GM23338 (cell line): ENCODE data around the gene SMYD3. TPM values are rescaled to one million over a fixed set of nuclear protein-coding genes. Genes with fewer than 3 reads are reported as not detected.

Source experiments
- ATAC-seq: fragments of 200-7000 bp; cut with Tn5 transposase; 3 replicates; pipeline ENCODE4 v1.9.1; 2020
- DNase-seq: peaks from one replicate; pipeline ENCODE4 v3.0.0-alpha.2; 2015; ENCODE audit warnings: low spot score
- H2AFZ ChIP-seq: fragments of 200-600 bp; sonication (generic); 2 replicates; pipeline ENCODE4 v1.8.0; 2016; ENCODE audit warnings: antibody characterized with exemption, mild to moderate bottlenecking, moderate library complexity
- H3F3A ChIP-seq: fragments of 200-600 bp; sonication (generic); replicated peaks from 2 replicates; pipeline ENCODE4 v1.8.0; 2017; ENCODE audit warnings: antibody characterized with exemption, mixed run types, low read depth
- H3K27ac ChIP-seq: fragments of 200-600 bp; sonication (generic); 2 replicates; pipeline ENCODE4 v1.6.1; 2016; ENCODE audit warnings: low read depth
- H3K27me3 ChIP-seq: fragments of 200-600 bp; sonication (generic); 2 replicates; pipeline ENCODE4 v1.8.0; 2016; ENCODE audit warnings: mild to moderate bottlenecking, mixed run types, moderate library complexity; ENCODE audit not compliant: insufficient read depth
- H3K36me3 ChIP-seq: fragments of 200-600 bp; sonication (generic); 2 replicates; pipeline ENCODE4 v1.8.0; 2016; ENCODE audit warnings: mild to moderate bottlenecking; ENCODE audit not compliant: insufficient read depth
- H3K4me1 ChIP-seq: fragments of 200-600 bp; sonication (generic); 2 replicates; pipeline ENCODE4 v1.8.0; 2016; ENCODE audit warnings: mild to moderate bottlenecking, moderate library complexity; ENCODE audit not compliant: insufficient read depth
- H3K4me2 ChIP-seq: fragments of 200-600 bp; sonication (generic); 2 replicates; pipeline ENCODE4 v1.7.1; 2017; ENCODE audit warnings: mixed run types
- H3K4me3 ChIP-seq: fragments of 200-600 bp; sonication (generic); 2 replicates; pipeline ENCODE4 v1.6.1; 2016; ENCODE audit warnings: mixed run types
- H3K79me2 ChIP-seq: fragments of 200-600 bp; sonication (generic); replicated peaks from 2 replicates; pipeline ENCODE4 v1.8.0; 2017; ENCODE audit warnings: mild to moderate bottlenecking; ENCODE audit not compliant: insufficient read depth
- H3K9me2 ChIP-seq: fragments of 200-600 bp; sonication (generic); 2 replicates; pipeline ENCODE4 v1.8.0; 2017; ENCODE audit not compliant: insufficient read depth
- H4K20me1 ChIP-seq: fragments of 200-600 bp; sonication (generic); replicated peaks from 2 replicates; pipeline ENCODE4 v1.8.0; 2017; ENCODE audit warnings: mild to moderate bottlenecking; ENCODE audit not compliant: insufficient read depth
- H3K27ac Mint-ChIP-seq: 2 replicates; pipeline ENCODE4 v1.8.0; 2020; ENCODE audit warnings: inconsistent platforms, mild to moderate bottlenecking, moderate library complexity, mixed read lengths
- H3K27me3 Mint-ChIP-seq: 3 replicates; pipeline ENCODE4 v1.8.0; 2022; ENCODE audit warnings: low read depth, mild to moderate bottlenecking, moderate library complexity, mixed read lengths, inconsistent platforms; ENCODE audit not compliant: insufficient read depth, poor library complexity
- H3K36me3 Mint-ChIP-seq: 3 replicates; pipeline ENCODE4 v1.8.0; 2021; ENCODE audit warnings: low read depth, mild to moderate bottlenecking, inconsistent platforms, moderate library complexity, mixed read lengths
- H3K4me1 Mint-ChIP-seq: 3 replicates; pipeline ENCODE4 v1.8.0; 2020; ENCODE audit warnings: mild to moderate bottlenecking, inconsistent platforms, mixed read lengths
- H3K4me3 Mint-ChIP-seq: 3 replicates; pipeline ENCODE4 v1.8.0; 2021; ENCODE audit warnings: moderate library complexity, mild to moderate bottlenecking, inconsistent platforms, mixed read lengths
- H3K9me3 Mint-ChIP-seq: 3 replicates; pipeline ENCODE4 v1.8.0; 2020; ENCODE audit warnings: moderate library complexity, mild to moderate bottlenecking, inconsistent platforms, mixed read lengths
- CREB1 ChIP-seq: fragments of 250-450 bp; sonication (Bioruptor Pico); IDR thresholded peaks from 2 replicates; pipeline ENCODE4 v1.5.0; 2020; ENCODE audit warnings: low read depth, mild to moderate bottlenecking, moderate library complexity
- CTCF ChIP-seq, 2 experiments: fragments of 200-600 bp in 1 of 2; sonication (generic) in 1 of 2; conservative IDR thresholded peaks; 2 replicates each; pipeline versions ENCODE4 v1.5.1 to v1.6.1; 2016 to 2017; ENCODE audit warnings: antibody characterized with exemption in 2 of 2, low read depth in 2 of 2, mild to moderate bottlenecking in 2 of 2, moderate library complexity in 1 of 2
- ETS1 ChIP-seq: IDR thresholded peaks from 2 replicates; pipeline ENCODE4 v1.6.1; 2016; ENCODE audit warnings: antibody characterized with exemption
- NANOG ChIP-seq: IDR thresholded peaks from 2 replicates; pipeline ENCODE4 v1.6.1; 2016; ENCODE audit warnings: antibody characterized with exemption, borderline replicate concordance
- POLR2AphosphoS5 ChIP-seq: IDR thresholded peaks from 2 replicates; pipeline ENCODE4 v1.6.1; 2016; ENCODE audit warnings: antibody characterized with exemption, low read depth
- ZNF114 ChIP-seq: fragments of 250-450 bp; sonication (Bioruptor Pico); IDR thresholded peaks from 2 replicates; pipeline ENCODE4 v1.5.0; 2020; ENCODE audit warnings: mild to moderate bottlenecking, moderate library complexity
- ZNF462 ChIP-seq: fragments of 250-450 bp; sonication (Bioruptor Pico); IDR thresholded peaks from 2 replicates; pipeline ENCODE4 v1.5.0; 2020; ENCODE audit warnings: mild to moderate bottlenecking, moderate library complexity
- polyA plus RNA-seq: library from polyadenylated mRNA; unstranded; fragments of >200 nt; fragmentation: Nextera tagmentation; extraction: Ambion mirVana; gene quantifications from 2 replicates; pipeline ENCODE4 v1.2.1, GENCODE V29; 2016
- total RNA-seq: library from RNA; depleted of rRNA; stranded (reverse); fragments of >200 nt; shearing (Covaris generic); gene quantifications from 2 replicates; pipeline ENCODE4 v1.2.3, GENCODE V29; 2014

SMYD3 gene
- total and polyA plus RNA-seq, 2 experiments from 2014 or later = 31.8 to 34.4 TPM

GRCh38 chr1:246511203-246511602, 4.1 kb upstream of the SMYD3 start:
- Histone ChIP-seq H3K79me2 (peaks cover 2% of the 10 kb centered on the region; the same call in 1 of the 2 replicates), H4K20me1 (no peaks in the 10 kb centered on the region), H3K4me3 (no peak overlapping the region), H3K4me2 (no peak overlapping the region), H3K4me1 (peaks cover 1% of the 10 kb centered on the region; the same call in 1 of the 2 replicates), H3K36me3 (no peaks in the 10 kb centered on the region), H2AFZ (no peak overlapping the region), H3K9me2 (no peaks in the 10 kb centered on the region), H3F3A (no peaks in the 10 kb centered on the region), H3K27me3 (peaks cover under 1% of the 10 kb centered on the region; the same call in 1 of the 2 replicates), H3K27ac (no peak overlapping the region)
- TF ChIP-seq POLR2AphosphoS5 (no peak), ETS1 (no peak), NANOG (no peak), ZNF114 (CRISPR knock-in tag) (no peak), CTCF (conservative IDR thresholded peaks at IDR 0.05; ENCODE audit: low read depth in 2 of 2) (no peak), ZNF462 (CRISPR knock-in tag) (no peak), CREB1 (CRISPR knock-in tag) (no peak)
- peaks cover 3% of the 10 kb centered on the region; the same call in 2 of the 3 replicates for H3K4me1 Mint-ChIP-seq
- no peak overlapping the region for H3K4me3 Mint-ChIP-seq
- DNase-seq (no peak), ATAC-seq (no peak)
- H3K9me3 Mint-ChIP-seq = peaks cover 42% of the 10 kb centered on the region
- peaks cover 15% of the 10 kb centered on the region for H3K27me3 Mint-ChIP-seq
- H3K36me3 Mint-ChIP-seq = peaks cover 4% of the 10 kb centered on the region
- H3K27ac Mint-ChIP-seq = no peak overlapping the region
